Tibial nerve (tissue), 4 donors: ENCODE results near the gene TPM1.

ENCODE experiments used
- CTCF ChIP-seq, 5 experiments: fragments of 200-600 bp in 3 of 5; fragments of 450-650 bp in 2 of 5; sonication (generic) in 3 of 5; IDR thresholded peaks; one replicate each; pipeline ENCODE4 v1.5.1; 2016 to 2019; ENCODE audit warnings: antibody characterized with exemption in 5 of 5, mild to moderate bottlenecking in 3 of 5, moderate library complexity in 2 of 5
- EP300 ChIP-seq, 2 donors: sonication (generic); formaldehyde crosslinking; IDR thresholded peaks; one replicate each; pipeline ENCODE4 v1.6.1; 2017; ENCODE audit warnings: antibody characterized with exemption in 2 of 2, mild to moderate bottlenecking in 1 of 2
- POLR2A ChIP-seq, 2 donors: fragments of 450-650 bp; IDR thresholded peaks; one replicate each; pipeline ENCODE4 v1.6.1; 2017; ENCODE audit warnings: antibody characterized with exemption in 2 of 2, mild to moderate bottlenecking in 2 of 2, moderate library complexity in 2 of 2

GRCh38 chr15:63022181-63022580, 20.4 kb upstream of the TPM1 start:
- no peak for TF ChIP-seq CTCF (IDR thresholded peaks at IDR 0.05)
- TF ChIP-seq POLR2A (IDR thresholded peaks at IDR 0.05), result no peak
- no peak for TF ChIP-seq EP300 (IDR thresholded peaks at IDR 0.05)
